SK-N-SH treated with all-trans-retinoic acid at 6 μM for 48 hours (cell line): ENCODE data around the gene STX18.

ENCODE experiments used
- ARNTL ChIP-seq: fragments of 450-650 bp; formaldehyde crosslinking; IDR thresholded peaks from 2 replicates; pipeline ENCODE4 v1.5.0; 2020; ENCODE audit warnings: low read depth, mild to moderate bottlenecking, moderate library complexity, borderline replicate concordance
- BACH2 ChIP-seq: fragments of 250-450 bp; sonication (Bioruptor Pico); IDR thresholded peaks from 2 replicates; pipeline ENCODE4 v1.9.0; 2021; ENCODE audit warnings: mild to moderate bottlenecking, borderline replicate concordance
- CREB5 ChIP-seq: fragments of 250-450 bp; sonication (Bioruptor Pico); IDR thresholded peaks from 2 replicates; pipeline ENCODE4 v1.5.1; 2020; ENCODE audit warnings: low read depth, mild to moderate bottlenecking, moderate library complexity
- GLIS3 ChIP-seq: fragments of 250-450 bp; sonication (Bioruptor Pico); IDR thresholded peaks from 2 replicates; pipeline ENCODE4 v1.5.0; 2020; ENCODE audit warnings: mild to moderate bottlenecking, moderate library complexity
- PATZ1 ChIP-seq: fragments of 250-450 bp; sonication (Bioruptor Pico); IDR thresholded peaks from 2 replicates; pipeline ENCODE4 v1.8.0; 2020; ENCODE audit warnings: mild to moderate bottlenecking, moderate library complexity, borderline replicate concordance
- PPARA ChIP-seq: fragments of 250-450 bp; sonication (Bioruptor Pico); IDR thresholded peaks from 2 replicates; pipeline ENCODE4 v1.5.0; 2020; ENCODE audit warnings: mild to moderate bottlenecking, borderline replicate concordance
- RARB ChIP-seq: fragments of 250-450 bp; sonication (Bioruptor Pico); IDR thresholded peaks from 2 replicates; pipeline ENCODE4 v1.8.0; 2021; ENCODE audit warnings: mild to moderate bottlenecking, moderate library complexity
- TOX ChIP-seq: fragments of 250-450 bp; sonication (Bioruptor Pico); IDR thresholded peaks from 2 replicates; pipeline ENCODE4 v1.8.0; 2021; ENCODE audit warnings: mild to moderate bottlenecking, moderate library complexity, borderline replicate concordance
- ZFP3 ChIP-seq: fragments of 250-450 bp; sonication (Bioruptor Pico); IDR thresholded peaks from 2 replicates; pipeline ENCODE4 v1.5.0; 2020; ENCODE audit warnings: mild to moderate bottlenecking, moderate library complexity
- ZFP30 ChIP-seq: fragments of 450-650 bp; formaldehyde crosslinking; IDR thresholded peaks from 2 replicates; pipeline ENCODE4 v1.5.0; 2022; ENCODE audit warnings: mild to moderate bottlenecking, moderate library complexity
- ZNF565 ChIP-seq: fragments of 450-650 bp; formaldehyde crosslinking; conservative IDR thresholded peaks from 2 replicates; pipeline ENCODE4 v1.5.0; 2020; ENCODE audit warnings: low read depth, mild to moderate bottlenecking, moderate library complexity
- ZNF8 ChIP-seq: fragments of 450-650 bp; formaldehyde crosslinking; IDR thresholded peaks from 2 replicates; pipeline ENCODE4 v1.5.0; 2020; ENCODE audit warnings: mild to moderate bottlenecking, moderate library complexity
- TF ChIP-seq, protein P1 (sequence below): fragments of 250-450 bp; sonication (Bioruptor Pico); IDR thresholded peaks from 2 replicates; pipeline ENCODE4 v1.8.0; 2021; ENCODE audit warnings: low read depth, mild to moderate bottlenecking, moderate library complexity, borderline replicate concordance

GRCh38 chr4:4387531-4388310 is 154.1 kb downstream of the STX18 start:
- TF ChIP-seq GLIS3 (no peak), PATZ1 (CRISPR knock-in tag) (no peak), ZNF565 (CRISPR knock-in tag) (no peak), BACH2 (CRISPR knock-in tag) (no peak), ZFP3 (no peak), ZNF8 (CRISPR knock-in tag) (no peak), ZFP30 (CRISPR knock-in tag) (no peak), PPARA (CRISPR knock-in tag) (no peak), TOX (no peak), ARNTL (CRISPR knock-in tag) (no peak), CREB5 (CRISPR knock-in tag) (no peak), RARB (no peak)
- TF ChIP-seq, protein P1, sequence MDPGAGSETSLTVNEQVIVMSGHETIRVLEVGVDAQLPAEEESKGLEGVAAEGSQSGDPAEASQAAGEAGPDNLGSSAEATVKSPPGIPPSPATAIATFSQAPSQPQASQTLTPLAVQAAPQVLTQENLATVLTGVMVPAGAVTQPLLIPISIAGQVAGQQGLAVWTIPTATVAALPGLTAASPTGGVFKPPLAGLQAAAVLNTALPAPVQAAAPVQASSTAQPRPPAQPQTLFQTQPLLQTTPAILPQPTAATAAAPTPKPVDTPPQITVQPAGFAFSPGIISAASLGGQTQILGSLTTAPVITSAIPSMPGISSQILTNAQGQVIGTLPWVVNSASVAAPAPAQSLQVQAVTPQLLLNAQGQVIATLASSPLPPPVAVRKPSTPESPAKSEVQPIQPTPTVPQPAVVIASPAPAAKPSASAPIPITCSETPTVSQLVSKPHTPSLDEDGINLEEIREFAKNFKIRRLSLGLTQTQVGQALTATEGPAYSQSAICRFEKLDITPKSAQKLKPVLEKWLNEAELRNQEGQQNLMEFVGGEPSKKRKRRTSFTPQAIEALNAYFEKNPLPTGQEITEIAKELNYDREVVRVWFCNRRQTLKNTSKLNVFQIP (CRISPR knock-in tag): no peak
